Uterus (tissue), 4 donors: ENCODE measurements around the gene ANKRD33B. TPM values are rescaled to one million over a fixed set of nuclear protein-coding genes. Genes with fewer than 3 reads are reported as not detected.

Source experiments
- DNase-seq, 2 donors: peaks; one replicate each; pipeline ENCODE4 v3.0.0-alpha.2; 2019 to 2020
- H3K27ac ChIP-seq, 2 donors: fragments of 200-600 bp; sonication (generic); 1 replicate in 1 of 2; 2 replicates in 1 of 2; pipeline ENCODE4 v1.5.1; 2016 to 2018
- H3K27me3 ChIP-seq, 2 donors: fragments of 200-600 bp; sonication (generic); one replicate each; pipeline ENCODE4 v1.5.1; 2018 to 2019; ENCODE audit warnings: control low read depth in 1 of 2
- H3K36me3 ChIP-seq, 2 donors: fragments of 200-600 bp; sonication (generic); one replicate each; pipeline ENCODE4 v1.5.1; 2019; ENCODE audit warnings: control low read depth in 1 of 2
- H3K4me1 ChIP-seq, 2 donors: fragments of 200-600 bp; sonication (generic); one replicate each; pipeline ENCODE4 v1.5.1; 2018 to 2019; ENCODE audit warnings: control low read depth in 1 of 2
- H3K4me3 ChIP-seq, 2 donors: fragments of 200-600 bp; sonication (generic); 1 replicate in 1 of 2; 2 replicates in 1 of 2; pipeline ENCODE4 v1.5.1; 2018 to 2019; ENCODE audit warnings: mild to moderate bottlenecking in 1 of 2
- H3K9me3 ChIP-seq, 2 donors: fragments of 200-600 bp; sonication (generic); one replicate each; pipeline ENCODE4 v1.5.1; 2019; ENCODE audit warnings: control low read depth in 1 of 2
- POLR2A ChIP-seq, 2 donors: fragments of 450-650 bp; IDR thresholded peaks; one replicate each; pipeline ENCODE4 v1.6.1; 2016; ENCODE audit warnings: antibody characterized with exemption in 2 of 2, mild to moderate bottlenecking in 1 of 2, moderate library complexity in 1 of 2
- intact Hi-C: fragments of 100-400 bp; cut with DNase I; formaldehyde crosslinking; loops from one replicate; pipeline ENCODE4 v1.15.1; 2023; ENCODE audit warnings: low total_unique reads
- total RNA-seq, 4 donors: library from RNA; depleted of rRNA in 3 of 4; stranded (reverse); fragments of >200 nt in 3 of 4; gene quantifications; one replicate each; pipeline versions ENCODE4 v1.1.0 to v1.2.4, GENCODE V29; 2014 to 2023
- TF ChIP-seq, protein P1 (sequence below), 4 experiments: fragments of 200-600 bp in 2 of 4; fragments of 450-650 bp in 2 of 4; sonication (generic) in 2 of 4; IDR thresholded peaks; one replicate each; pipeline ENCODE4 v1.5.1; 2016 to 2019; ENCODE audit warnings: antibody characterized with exemption in 4 of 4, mild to moderate bottlenecking in 2 of 4, moderate library complexity in 1 of 4
- donor health status: DM: yes; HTN: yes; CAD: no.

The ANKRD33B gene
- total RNA-seq, 4 donors from 2014 or later = 2.1 to 24.1 (median 7.6) TPM

DNA sequence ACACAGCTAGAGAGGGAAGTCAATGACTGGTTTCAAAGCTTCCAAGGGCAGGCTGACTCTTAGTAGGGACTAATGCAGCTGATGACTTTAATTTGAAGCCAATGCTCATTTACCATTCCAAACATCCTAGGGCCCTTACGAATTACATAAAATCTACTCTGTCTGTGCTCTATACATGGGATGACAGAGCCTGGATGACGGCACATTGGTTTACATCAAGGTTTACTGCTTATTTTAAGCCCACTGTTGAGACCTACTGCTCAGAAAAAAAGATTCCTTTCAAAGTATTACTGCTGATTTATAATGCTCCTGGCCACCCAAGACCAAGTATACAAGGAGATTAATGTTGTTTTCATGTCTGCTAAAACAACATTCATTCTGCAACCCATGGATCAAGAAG is 123.0 kb downstream of the ANKRD33B start:
- Histone ChIP-seq H3K9me3 (no peaks in the 10 kb centered on the region), H3K4me3 (no peak overlapping the region), H3K4me1 (no peaks in the 10 kb centered on the region), H3K27ac (no peak overlapping the region), H3K27me3 (no peaks in the 10 kb centered on the region), H3K36me3 (no peaks in the 10 kb centered on the region)
- TF ChIP-seq, protein P1, sequence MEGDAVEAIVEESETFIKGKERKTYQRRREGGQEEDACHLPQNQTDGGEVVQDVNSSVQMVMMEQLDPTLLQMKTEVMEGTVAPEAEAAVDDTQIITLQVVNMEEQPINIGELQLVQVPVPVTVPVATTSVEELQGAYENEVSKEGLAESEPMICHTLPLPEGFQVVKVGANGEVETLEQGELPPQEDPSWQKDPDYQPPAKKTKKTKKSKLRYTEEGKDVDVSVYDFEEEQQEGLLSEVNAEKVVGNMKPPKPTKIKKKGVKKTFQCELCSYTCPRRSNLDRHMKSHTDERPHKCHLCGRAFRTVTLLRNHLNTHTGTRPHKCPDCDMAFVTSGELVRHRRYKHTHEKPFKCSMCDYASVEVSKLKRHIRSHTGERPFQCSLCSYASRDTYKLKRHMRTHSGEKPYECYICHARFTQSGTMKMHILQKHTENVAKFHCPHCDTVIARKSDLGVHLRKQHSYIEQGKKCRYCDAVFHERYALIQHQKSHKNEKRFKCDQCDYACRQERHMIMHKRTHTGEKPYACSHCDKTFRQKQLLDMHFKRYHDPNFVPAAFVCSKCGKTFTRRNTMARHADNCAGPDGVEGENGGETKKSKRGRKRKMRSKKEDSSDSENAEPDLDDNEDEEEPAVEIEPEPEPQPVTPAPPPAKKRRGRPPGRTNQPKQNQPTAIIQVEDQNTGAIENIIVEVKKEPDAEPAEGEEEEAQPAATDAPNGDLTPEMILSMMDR (IDR thresholded peaks at IDR 0.05) = no peak
- no peak for TF ChIP-seq POLR2A (IDR thresholded peaks at IDR 0.05)
- no peak for DNase-seq
- intact Hi-C loops = no loop called here

DNA sequence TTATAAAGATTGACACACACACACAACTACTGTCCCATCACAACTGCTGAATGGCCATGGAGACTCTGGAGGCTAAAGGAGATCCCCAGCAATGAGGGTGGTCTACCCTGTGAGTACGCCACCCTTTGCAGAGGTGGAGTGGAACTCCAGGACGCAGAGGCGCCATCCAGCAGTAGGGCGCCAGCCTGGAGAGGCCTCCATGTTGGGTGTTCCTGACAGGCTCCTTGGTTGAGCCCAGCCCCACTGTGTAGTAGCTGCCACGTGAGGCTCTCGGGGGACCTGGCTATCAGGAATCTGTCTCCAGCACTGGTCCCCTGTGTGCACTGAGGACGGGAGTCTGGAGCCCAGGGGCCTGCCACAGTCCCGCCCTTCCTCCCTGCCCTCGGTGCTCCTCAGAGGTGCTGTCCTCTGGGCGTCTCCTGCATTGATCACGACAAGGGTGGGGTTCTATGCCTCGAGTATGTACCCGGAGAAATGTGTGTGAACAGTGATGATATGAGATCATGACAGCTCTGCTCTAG is 124.8 kb downstream of the ANKRD33B start:
- H3K27ac ChIP-seq = no peak overlapping the region
- intact Hi-C loops = no loop called here

DNA sequence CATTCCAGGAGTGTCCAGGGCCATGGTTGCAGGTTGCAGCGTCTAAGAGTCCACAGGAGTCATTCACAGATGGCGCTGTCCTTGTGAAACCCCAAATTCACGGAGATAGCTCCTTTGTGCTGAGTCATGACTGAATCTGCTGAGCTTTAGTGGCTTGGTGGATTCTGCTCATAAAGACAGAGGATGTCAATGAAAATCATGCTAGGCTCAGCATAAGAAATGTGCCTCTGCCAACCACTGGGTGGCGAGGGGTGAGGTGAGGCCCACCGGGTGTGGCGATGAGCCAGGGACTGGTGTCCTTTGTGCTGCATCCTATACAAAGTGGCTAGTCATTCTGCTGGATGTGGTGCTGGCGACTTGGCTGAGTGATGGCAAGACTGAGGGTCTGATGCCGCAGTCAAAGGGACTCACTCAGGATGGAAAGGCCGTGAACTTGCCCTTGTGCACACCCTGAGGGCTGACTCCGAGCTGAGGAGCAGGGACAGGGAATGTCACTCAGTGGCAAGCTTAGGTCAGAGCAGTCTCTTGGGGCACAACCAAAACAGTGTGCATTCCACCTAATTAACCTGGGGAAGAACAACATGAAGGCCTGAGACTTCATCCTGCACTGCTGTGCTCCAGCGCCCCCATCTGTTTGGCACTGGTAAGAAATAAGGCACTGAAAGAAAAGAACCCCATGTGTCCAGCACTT is 125.7 kb downstream of the ANKRD33B start:
- DNase-seq = no peak
- no peak overlapping the region for H3K27ac ChIP-seq
- intact Hi-C loops = loop anchor here (10.0 kb wide), 1 partner anchor 105 kb away; no protein-coding TSS in a partner anchor
- no peak for TF ChIP-seq POLR2A (IDR thresholded peaks at IDR 0.05)
- TF ChIP-seq, protein P1 (IDR thresholded peaks at IDR 0.05) = no peak
- H3K4me1 ChIP-seq = no peaks in the 10 kb centered on the region
- no peaks in the 10 kb centered on the region for H3K36me3 ChIP-seq
- no peaks in the 10 kb centered on the region for H3K9me3 ChIP-seq
- no peaks in the 10 kb centered on the region for H3K27me3 ChIP-seq
- no peak overlapping the region for H3K4me3 ChIP-seq

More for the DNA sequence above, 124.8 kb downstream of the ANKRD33B start:
- Histone ChIP-seq H3K4me1 (no peaks in the 10 kb centered on the region), H3K9me3 (no peaks in the 10 kb centered on the region), H3K36me3 (no peaks in the 10 kb centered on the region), H3K27me3 (no peaks in the 10 kb centered on the region), H3K4me3 (no peak overlapping the region)
- no peak for TF ChIP-seq POLR2A (IDR thresholded peaks at IDR 0.05)
- TF ChIP-seq, protein P1 (IDR thresholded peaks at IDR 0.05) = no peak
- DNase-seq = no peak

DNA sequence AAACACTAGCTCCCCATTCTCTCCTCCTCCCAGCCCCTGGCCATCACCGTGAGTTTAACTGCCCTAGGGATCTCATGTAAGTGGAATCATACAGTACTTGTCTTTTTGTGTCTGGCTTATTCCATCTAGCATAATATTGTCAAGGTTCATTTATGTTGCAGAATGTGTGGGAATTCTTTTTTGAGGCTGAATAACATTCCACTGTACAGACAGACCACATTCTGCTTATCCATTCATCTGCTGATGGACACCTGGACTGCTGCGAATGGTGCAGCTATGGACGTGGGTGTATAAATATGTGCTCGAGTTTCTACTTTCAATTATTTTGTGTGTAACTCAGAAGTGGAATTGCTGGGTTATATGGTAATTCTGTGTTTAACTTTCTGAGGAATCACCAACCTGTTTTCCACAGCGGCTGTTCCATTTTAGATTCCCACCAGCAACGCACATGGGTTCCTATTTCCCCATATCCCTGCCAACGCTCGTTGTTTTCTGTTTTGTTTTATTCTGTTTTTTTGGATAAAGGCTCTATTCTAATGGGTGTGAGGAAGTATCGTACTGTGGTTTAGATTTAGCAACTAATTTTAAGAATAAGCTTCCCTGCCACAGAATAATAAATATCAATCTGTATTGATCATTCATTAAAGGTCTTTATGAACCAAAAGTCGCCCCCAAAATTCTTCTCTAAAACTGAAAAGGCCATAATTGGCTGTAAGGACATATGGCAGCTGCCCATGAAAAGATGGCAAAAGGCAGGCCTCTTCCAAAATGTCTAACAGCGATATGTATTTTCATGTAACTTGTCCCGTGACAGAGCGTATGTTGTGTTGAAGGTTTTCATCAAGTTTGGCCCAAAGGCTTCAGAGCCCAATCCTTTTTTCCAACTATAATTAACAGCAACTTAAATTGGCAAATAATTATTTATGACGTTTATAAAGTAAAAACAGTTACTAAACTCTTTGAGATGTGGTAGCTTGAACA is 126.9 kb downstream of the ANKRD33B start:
- Histone ChIP-seq H3K9me3 (no peaks in the 10 kb centered on the region), H3K4me3 (no peak overlapping the region), H3K27ac (no peak overlapping the region), H3K4me1 (no peaks in the 10 kb centered on the region), H3K36me3 (no peaks in the 10 kb centered on the region), H3K27me3 (no peaks in the 10 kb centered on the region)
- DNase-seq = no peak
- intact Hi-C loops = loop anchor here (10.0 kb wide), 1 partner anchor 104 kb away; no protein-coding TSS in a partner anchor
- TF ChIP-seq, protein P1 (IDR thresholded peaks at IDR 0.05) = no peak
- no peak for TF ChIP-seq POLR2A (IDR thresholded peaks at IDR 0.05)
